Hepatocyte (in vitro differentiated cells): ENCODE results near the gene ASB1. TPM values are rescaled to one million over a fixed set of nuclear protein-coding genes. Genes with fewer than 3 reads are reported as not detected.

Source experiments
- DNase-seq: peaks from one replicate; pipeline ENCODE4 v3.0.0-alpha.2; 2016; ENCODE audit warnings: low spot score
- H2AFZ ChIP-seq: fragments of 200-600 bp; sonication (generic); 2 replicates; pipeline ENCODE4 v1.6.0; 2016; ENCODE audit warnings: antibody characterized with exemption, mild to moderate bottlenecking
- H3K27ac ChIP-seq: fragments of 200-600 bp; sonication (generic); 2 replicates; pipeline ENCODE4 v1.5.1; 2016; ENCODE audit warnings: mild to moderate bottlenecking
- H3K27me3 ChIP-seq: fragments of 200-600 bp; sonication (generic); 2 replicates; pipeline ENCODE4 v1.6.1; 2016
- H3K36me3 ChIP-seq: fragments of 200-600 bp; sonication (generic); replicated peaks from 2 replicates; pipeline ENCODE4 v1.5.1; 2016; ENCODE audit warnings: low read depth; ENCODE audit not compliant: insufficient read depth
- H3K4me1 ChIP-seq: fragments of 200-600 bp; sonication (generic); 2 replicates; pipeline ENCODE4 v1.5.1; 2016; ENCODE audit warnings: mild to moderate bottlenecking, moderate library complexity; ENCODE audit not compliant: insufficient read depth
- H3K4me2 ChIP-seq: fragments of 200-600 bp; sonication (generic); 2 replicates; pipeline ENCODE4 v1.6.0; 2016
- H3K4me3 ChIP-seq: fragments of 200-600 bp; sonication (generic); 2 replicates; pipeline ENCODE4 v1.5.1; 2016; ENCODE audit warnings: mild to moderate bottlenecking
- H3K79me2 ChIP-seq: fragments of 200-600 bp; sonication (generic); 2 replicates; pipeline ENCODE4 v1.6.0; 2017; ENCODE audit warnings: mild to moderate bottlenecking
- H3K9me2 ChIP-seq: fragments of 200-600 bp; sonication (generic); replicated peaks from 2 replicates; pipeline ENCODE4 v1.6.0; 2017; ENCODE audit warnings: mild to moderate bottlenecking; ENCODE audit not compliant: insufficient read depth
- H3K9me3 ChIP-seq: fragments of 200-600 bp; sonication (generic); 2 replicates; pipeline ENCODE4 v1.5.1; 2016; ENCODE audit warnings: low read depth, mild to moderate bottlenecking
- H4K20me1 ChIP-seq: fragments of 200-600 bp; sonication (generic); 2 replicates; pipeline ENCODE4 v1.6.0; 2016; ENCODE audit warnings: mild to moderate bottlenecking; ENCODE audit not compliant: insufficient read depth, poor library complexity, severe bottlenecking
- EZH2 ChIP-seq: fragments of 200-600 bp; sonication (generic); IDR thresholded peaks from 2 replicates; pipeline ENCODE4 v1.6.1; 2016; ENCODE audit warnings: antibody characterized with exemption, mild to moderate bottlenecking, borderline replicate concordance
- EZH2phosphoT487 ChIP-seq: fragments of 200-600 bp; sonication (generic); IDR thresholded peaks from one replicate; pipeline ENCODE4 v1.6.1; 2018; ENCODE audit warnings: antibody characterized with exemption, mild to moderate bottlenecking, low read depth, moderate library complexity; ENCODE audit not compliant: unreplicated experiment, severe bottlenecking
- WGBS: methylation state at CpG from one replicate; pipeline ENCODE4 v1.1.6; 2016; ENCODE audit warnings: low lambda C conversion rate; ENCODE audit errors: missing lambda C conversion rate; 5-methylcytosine and 5-hydroxymethylcytosine counted together
- polyA plus RNA-seq: library from polyadenylated mRNA; unstranded; fragments of >200 nt; fragmentation: Nextera tagmentation; extraction: Ambion mirVana; gene quantifications from 2 replicates; pipeline ENCODE4 v1.2.1, GENCODE V29; 2016
- total RNA-seq: library from RNA; depleted of rRNA; stranded (reverse); fragments of >200 nt; gene quantifications from 2 replicates; pipeline ENCODE4 v1.2.3, GENCODE V29; 2014
- TF ChIP-seq, protein P1 (sequence below): fragments of 200-600 bp; sonication (generic); IDR thresholded peaks from 2 replicates; pipeline ENCODE4 v1.5.1; 2016; ENCODE audit warnings: antibody characterized with exemption, mild to moderate bottlenecking; ENCODE audit not compliant: poor library complexity

Gene ASB1
- total and polyA plus RNA-seq, 2 experiments from 2014 or later, result 13.0 to 27.9 TPM

DNA sequence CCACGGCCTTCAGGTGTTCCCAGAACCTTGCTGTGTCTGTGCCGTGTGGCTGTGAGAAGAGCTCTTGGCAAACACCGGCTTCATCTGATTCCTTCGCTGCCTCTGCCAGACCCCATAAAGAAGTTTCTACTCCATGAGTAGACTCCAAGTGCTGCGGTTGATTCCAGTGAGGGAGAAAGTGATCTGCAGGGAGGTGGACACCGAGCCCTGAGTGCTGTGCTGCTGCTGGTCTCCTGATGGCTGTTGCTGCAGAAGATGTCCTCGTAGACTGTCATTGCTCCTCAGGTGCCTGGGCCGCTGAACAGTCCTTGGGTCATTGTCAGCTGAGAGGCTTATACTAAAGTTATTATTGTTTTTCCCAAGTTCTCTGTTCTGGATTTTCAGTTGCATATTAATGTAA lies 19.6 kb downstream of the ASB1 start:
- Histone ChIP-seq H3K79me2 (peaks cover 37% of the 10 kb centered on the region), H3K4me3 (no peak overlapping the region), H3K9me3 (no peaks in the 10 kb centered on the region), H3K9me2 (no peaks in the 10 kb centered on the region), H3K27me3 (no peaks in the 10 kb centered on the region), H2AFZ (no peak overlapping the region), H3K36me3 (no peaks in the 10 kb centered on the region), H3K27ac (no peak overlapping the region), H3K4me2 (no peak overlapping the region), H4K20me1 (peaks cover 20% of the 10 kb centered on the region), H3K4me1 (no peaks in the 10 kb centered on the region)
- TF ChIP-seq EZH2phosphoT487 (no peak), EZH2 (no peak)
- TF ChIP-seq, protein P1, sequence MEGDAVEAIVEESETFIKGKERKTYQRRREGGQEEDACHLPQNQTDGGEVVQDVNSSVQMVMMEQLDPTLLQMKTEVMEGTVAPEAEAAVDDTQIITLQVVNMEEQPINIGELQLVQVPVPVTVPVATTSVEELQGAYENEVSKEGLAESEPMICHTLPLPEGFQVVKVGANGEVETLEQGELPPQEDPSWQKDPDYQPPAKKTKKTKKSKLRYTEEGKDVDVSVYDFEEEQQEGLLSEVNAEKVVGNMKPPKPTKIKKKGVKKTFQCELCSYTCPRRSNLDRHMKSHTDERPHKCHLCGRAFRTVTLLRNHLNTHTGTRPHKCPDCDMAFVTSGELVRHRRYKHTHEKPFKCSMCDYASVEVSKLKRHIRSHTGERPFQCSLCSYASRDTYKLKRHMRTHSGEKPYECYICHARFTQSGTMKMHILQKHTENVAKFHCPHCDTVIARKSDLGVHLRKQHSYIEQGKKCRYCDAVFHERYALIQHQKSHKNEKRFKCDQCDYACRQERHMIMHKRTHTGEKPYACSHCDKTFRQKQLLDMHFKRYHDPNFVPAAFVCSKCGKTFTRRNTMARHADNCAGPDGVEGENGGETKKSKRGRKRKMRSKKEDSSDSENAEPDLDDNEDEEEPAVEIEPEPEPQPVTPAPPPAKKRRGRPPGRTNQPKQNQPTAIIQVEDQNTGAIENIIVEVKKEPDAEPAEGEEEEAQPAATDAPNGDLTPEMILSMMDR, result no peak
- DNase-seq, result no peak
- 96% methylated on average over 8 of the region's 8 CpGs for WGBS

DNA sequence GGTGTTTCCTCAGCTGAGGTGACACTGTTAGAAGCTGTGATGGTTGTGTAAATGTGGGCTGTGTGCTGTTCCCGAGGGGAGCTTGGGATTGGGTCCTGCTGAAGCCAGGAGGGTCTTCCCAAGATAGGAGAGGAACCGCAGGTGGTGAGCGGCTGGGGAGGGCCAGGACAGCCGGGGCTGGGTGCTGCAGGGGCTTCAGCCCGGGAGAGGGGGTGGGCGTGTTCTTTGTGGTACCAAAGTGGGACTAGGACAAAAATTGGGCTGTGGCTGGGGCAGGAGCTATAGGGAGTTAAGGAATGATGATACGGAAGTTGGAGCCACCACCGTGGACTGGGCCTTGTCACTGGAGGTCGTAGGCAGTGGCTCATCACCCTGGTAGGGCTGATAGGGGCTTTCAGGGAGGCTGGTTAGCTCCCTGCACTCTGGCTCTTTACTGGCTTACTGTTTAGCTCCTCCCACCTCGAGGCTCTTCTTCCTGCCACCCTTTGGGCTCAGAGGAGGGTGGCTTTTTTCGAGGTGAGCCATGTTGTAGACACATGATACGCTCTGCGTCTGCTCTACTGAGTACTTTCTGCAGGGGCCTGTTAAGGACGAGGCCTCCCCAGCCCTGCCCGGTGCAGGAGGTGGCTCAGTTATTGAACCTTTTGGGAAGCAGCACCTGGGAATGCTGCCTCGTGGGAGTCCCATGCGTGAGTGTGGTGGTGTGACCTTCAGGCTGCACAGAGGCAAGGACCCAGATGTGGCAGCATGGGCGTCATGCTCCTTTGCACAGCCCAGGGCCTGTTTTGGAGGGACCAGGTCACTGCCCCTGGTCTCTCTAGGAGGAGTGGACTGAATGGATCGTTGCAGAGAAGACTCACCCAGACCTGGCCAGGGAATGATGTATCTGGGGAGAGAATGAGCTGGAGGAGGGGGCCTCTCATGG lies 21.6 kb downstream of the ASB1 start:
- DNase-seq, result no peak
- Histone ChIP-seq H3K79me2 (peaks cover 18% of the 10 kb centered on the region), H3K9me2 (no peaks in the 10 kb centered on the region), H3K27ac (no peak overlapping the region), H3K4me3 (no peak overlapping the region), H3K36me3 (no peaks in the 10 kb centered on the region), H2AFZ (no peak overlapping the region), H4K20me1 (peaks cover 6% of the 10 kb centered on the region), H3K9me3 (no peaks in the 10 kb centered on the region), H3K27me3 (no peaks in the 10 kb centered on the region), H3K4me1 (no peaks in the 10 kb centered on the region), H3K4me2 (no peak overlapping the region)
- TF ChIP-seq EZH2phosphoT487, result no peak
- TF ChIP-seq, protein P1, result no peak
- WGBS, result 90% methylated on average over 19 of the region's 19 CpGs

DNA sequence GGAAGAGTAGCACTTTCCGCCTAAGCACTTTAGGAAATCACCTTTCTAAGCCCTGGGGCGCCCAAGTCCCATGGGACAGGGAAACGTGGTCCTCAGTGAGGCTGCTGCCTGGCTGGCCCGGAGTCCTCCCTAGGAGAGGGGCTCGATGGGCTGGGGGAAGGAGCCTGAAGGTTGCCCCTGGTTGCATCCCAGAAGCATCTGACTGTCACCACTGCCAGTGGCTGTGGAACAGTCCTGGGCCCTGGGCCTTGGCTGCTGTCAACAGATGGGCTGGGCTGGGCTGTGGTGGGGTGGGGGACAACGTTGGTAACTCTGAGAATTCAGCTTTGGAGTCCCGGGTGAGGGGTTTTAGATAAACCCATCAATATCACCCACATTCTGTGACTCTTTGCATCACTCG lies 22.5 kb downstream of the ASB1 start:
- Histone ChIP-seq H3K27ac (no peak overlapping the region), H3K9me2 (no peaks in the 10 kb centered on the region), H3K9me3 (no peaks in the 10 kb centered on the region), H2AFZ (no peak overlapping the region), H4K20me1 (no peaks in the 10 kb centered on the region), H3K4me3 (no peak overlapping the region), H3K4me2 (no peak overlapping the region), H3K36me3 (no peaks in the 10 kb centered on the region), H3K79me2 (peaks cover 8% of the 10 kb centered on the region), H3K4me1 (no peaks in the 10 kb centered on the region), H3K27me3 (no peaks in the 10 kb centered on the region)
- WGBS, result 91% methylated on average over 8 of the region's 8 CpGs
- no peak for DNase-seq
- TF ChIP-seq, protein P1, result no peak
- TF ChIP-seq EZH2phosphoT487 (no peak), EZH2 (no peak)
